HG03175 (cell line): ENCODE measurements around the gene SUB1.
"Not testable (repeated sequence)": the region's sequence is repeated elsewhere in the genome, so short reads cannot be mapped to it uniquely, and the experiment has no call there.

Experiments
- ATAC-seq: cut with Tn5 transposase; IDR thresholded peaks from one replicate; pipeline ENCODE4 v1.9.1; 2021; ENCODE audit warnings: mild to moderate bottlenecking, moderate library complexity; ENCODE audit not compliant: unreplicated experiment

SUB1 gene

DNA sequence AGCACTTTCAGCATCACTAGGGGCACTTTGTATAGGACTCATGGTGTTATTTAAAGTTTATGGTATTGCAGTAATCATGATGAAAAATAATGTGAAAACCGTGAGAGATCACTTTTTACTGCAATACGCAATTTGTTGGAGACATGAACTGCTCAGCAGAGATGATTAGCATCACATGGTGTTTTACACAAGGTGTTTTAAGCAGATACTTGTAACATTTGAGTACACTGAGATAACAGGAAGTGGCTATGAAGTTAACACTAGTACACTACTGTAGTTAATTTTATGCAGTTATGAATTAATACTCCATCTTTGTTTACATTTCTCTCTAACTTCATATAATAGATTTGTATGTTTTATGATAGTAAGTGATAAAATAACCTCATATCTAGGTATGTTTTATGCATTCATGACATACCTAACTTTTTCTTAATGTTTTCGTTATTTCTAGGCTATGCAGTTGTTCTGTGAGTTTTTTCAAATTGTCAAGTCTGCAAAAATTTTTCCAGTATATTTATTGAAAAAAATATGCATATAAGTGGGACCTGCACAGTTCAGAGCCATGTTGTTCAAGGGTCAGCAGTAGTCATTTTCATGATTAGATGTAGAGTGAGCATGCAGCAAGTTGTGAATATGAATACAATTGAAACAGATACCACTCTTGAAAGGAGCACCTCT lies 13.0 kb downstream of the SUB1 start:
- no peak for ATAC-seq

DNA sequence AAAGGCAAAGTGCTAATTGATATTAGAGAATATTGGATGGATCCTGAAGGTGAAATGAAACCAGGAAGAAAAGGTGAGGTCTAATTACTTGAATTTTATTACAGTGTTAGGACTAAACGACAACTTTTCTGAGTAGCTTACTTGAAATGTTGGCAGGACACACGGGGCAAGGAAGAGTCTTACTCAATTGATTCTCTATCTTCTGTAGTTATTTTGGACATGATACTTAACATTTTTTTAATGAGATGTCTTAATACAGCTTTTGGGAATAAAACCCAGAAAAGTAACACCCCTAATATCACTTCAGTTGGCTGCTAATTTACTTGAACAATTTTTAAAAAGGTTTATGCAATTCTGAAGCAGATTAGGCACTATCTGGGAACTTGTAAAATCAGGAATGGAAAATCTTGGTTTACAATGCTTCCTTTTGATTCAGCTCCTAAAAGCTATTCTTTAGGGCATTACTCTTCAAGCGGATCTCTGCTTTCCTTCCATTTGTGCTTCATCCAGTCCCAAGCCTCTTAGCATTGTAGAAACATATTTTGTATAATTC lies 13.7 kb downstream of the SUB1 start:
- ATAC-seq, result no peak

DNA sequence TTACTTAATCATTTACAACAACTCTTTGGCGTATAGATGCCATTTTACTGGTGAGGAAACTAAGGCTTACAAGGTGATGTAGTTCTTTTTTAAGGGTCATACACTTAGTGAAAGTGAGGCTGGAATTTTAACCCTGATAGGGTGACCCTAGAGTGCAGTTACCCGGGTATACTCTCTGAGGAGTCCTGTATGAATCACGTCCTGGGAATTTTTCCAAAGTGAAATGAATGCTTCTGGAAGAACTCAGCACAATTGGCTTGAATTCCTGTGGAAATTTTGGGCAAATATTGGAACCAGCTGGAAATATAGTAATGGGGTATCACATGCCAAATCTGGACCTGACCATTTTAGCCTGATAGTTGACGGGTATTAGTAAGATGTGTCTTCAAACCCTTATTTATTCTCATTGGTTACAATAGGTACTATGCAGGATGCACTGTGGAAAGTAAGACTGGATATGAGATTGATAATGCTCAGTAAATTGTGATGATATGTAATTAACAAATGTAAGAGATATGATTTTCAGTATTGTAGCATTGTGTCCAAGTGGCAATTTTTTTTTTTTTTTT lies 14.8 kb downstream of the SUB1 start:
- ATAC-seq, result no peak

DNA sequence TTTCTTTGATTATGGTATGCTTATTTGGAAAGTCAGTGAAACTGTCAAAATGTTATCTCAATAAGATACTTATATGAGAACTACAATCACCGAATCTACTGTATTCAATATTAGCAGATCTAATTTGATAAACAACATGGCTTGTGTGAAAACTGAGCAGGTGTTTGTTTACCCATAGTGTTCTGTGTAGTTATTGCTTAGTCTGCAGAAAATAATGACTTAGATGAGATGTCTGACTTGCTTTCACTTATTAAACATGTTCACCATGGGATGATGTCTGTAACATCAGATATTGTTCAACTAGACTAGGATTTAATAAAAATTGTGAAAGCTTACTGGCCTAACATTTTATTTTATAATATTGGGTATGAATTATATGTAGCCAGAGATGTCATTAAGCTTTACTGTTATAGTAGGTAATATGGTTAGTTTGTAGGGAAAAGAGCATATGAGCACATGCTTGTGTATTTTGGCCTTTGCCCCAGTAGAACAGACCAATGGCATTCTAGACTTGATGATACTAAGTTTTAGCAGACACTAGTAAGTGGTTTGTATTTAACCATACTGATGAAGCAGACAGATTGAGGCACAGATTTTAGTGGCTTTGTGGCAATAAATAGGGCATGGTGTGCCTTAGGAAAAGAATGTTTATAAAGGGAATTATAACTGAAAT lies 16.4 kb downstream of the SUB1 start:
- ATAC-seq, result no peak

DNA sequence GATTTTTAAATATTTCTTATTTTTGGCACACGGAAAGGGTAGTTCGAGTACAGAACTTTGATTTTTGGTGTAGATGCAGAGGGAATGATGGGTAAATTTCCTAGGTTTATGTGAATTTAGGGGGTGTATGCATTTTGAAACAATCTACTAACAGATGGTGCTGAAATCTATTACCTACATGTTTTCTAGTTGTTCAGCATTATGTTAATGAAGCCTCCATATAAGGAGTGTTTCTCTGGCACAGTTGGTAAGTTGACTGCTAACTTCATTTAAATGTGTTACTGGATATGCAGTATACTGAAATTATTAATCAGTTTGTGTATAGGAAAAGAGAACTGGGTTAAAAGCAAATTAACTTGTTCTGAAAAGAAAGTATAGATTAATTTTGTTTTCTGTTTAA lies 17.5 kb downstream of the SUB1 start:
- no peak for ATAC-seq

DNA sequence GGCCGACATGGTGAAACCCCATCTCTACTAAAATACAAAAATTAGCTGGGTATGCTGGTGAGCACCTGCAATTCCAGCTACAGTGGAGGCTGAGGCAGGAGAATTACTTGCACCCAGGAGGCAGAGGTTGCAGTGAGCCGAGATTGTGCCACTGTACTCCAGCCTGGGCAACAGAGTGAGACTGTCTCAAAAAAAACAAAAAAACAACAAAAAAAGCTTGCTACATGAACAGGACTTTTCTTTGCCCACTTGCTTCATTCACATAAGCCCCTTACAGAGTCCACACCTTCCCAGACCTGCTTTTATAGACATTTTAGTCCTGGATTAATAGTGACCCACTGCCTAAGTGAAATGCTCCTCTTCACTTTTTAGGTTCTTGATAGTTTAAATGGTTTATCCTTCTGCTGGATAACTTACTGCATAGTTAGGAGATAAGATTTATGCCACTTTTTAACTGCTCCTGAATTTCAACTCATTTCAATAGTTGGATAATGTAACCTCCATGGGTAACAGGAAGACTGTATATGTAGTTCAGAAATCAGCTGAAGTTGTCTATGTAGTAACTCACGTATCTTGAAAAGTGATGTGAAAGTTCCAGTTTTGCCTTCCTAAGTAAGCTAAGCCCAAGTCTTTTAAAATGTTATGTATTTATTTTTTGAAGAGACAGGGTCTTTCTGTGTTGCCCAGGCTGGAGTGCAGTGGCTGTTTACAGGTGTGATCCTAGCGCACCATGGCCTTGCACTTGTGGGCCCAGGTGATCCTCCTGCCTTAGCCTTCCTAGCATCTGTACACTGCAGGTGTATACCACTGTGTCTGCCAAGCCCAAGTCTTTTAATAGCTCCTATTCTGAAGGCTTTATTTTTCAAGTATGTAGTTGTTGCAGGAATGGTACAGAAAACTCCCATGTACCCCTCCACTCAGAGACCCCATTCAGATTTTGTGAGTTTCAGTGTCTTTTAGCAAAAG lies 19.7 kb downstream of the SUB1 start:
- no peak for ATAC-seq

DNA sequence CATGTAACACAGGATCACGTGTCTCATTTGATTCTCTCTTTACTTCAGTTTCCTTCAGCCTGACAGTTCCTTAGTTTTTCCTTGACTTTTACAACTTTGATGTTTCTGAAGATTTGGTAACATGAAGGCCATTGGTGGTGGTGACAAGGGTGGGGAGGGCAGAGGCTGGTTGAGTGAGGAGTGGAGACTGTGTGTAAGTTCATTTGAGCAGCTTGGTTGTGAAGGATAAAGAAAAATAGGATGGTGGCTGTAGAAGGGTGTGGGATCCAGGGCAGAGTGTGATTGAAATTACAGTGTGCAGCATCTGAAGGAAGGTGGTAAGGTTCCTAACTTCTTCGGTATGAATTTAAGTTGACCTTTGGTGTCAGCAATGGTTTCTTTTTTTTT lies 20.4 kb downstream of the SUB1 start:
- ATAC-seq, result no peak

DNA sequence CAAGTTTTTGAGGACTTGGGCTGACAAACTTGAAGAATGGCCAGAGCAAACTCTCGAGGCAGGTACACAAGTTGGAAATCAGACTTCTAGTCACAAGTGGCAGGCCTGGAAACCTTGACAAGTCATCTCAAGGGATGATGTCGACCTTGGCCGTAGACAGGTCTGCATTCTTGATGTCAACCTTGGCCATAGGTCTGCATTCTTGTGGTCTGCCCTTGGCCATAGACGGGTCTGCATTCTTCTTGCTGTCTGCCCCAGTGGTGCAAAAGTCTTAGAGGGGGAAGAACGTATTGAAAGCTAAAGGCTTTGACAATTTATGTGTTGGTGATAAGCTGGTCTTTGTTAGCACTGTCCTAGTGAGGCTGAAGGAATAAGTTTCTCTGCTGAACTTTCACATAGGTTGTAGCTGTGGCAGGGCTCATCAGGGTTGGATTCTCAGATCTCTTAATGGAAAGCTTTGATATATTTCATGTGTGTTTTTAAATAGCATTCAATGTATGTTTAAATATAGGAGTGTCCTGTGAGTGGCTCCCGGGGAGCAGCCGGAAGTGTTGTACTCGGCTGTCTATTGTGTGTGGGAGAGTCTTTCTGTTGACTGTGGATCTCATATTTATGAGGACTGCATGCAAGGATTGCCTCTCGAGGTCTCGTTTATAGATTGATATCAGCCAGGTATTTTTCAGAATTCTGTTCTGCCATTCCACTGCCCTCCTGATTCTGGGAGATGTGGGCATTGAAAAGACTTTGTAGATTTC lies 27.0 kb downstream of the SUB1 start:
- ATAC-seq, result no peak

DNA sequence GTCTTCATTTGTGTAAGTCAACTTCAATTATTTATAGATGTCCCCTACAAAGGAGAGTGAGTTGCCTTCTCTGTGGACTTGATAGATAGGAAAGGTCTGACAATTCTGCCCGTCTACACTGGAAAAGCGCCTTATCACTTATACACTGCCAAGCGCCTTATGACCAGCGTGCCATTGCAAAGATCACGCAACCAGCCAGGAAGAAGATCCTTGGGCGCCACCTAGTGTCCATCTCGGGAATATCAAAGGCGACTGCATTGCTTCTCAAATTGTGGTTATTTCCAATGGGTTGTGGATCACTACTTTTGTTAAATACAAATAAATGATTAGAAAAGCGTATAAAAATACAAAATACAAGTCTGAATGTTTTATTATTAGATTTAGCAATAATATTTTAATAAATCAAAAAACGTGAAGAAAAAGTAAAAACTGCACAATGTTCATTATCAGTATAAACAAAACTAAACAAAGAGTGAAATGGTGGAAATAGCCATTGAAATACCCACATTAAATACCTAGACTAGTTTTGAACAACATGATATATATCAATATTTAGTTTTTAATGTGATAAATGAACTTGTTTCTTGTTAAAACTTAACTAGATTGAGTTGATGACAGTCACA lies 27.8 kb downstream of the SUB1 start:
- ATAC-seq, result peak; percentile 82

DNA sequence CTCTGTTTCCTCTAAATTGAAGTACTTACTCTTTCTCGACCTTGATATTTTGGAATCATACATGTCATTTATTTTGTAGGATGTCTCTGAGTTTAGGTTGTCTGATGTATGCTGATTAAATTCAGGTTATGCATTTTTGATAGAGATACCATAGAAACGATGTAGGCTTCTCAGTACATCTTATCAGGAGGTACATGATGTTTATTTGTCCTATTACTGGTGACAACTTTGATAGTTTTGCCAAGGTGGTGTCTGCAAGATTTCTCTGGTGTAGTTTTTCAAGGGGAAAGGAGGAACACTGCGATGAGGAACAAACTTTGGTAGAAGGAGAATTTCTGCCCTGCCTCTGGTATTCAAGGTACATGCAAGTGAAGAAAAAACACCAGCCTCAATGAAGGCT lies 29.9 kb downstream of the SUB1 start:
- ATAC-seq, result no peak

DNA sequence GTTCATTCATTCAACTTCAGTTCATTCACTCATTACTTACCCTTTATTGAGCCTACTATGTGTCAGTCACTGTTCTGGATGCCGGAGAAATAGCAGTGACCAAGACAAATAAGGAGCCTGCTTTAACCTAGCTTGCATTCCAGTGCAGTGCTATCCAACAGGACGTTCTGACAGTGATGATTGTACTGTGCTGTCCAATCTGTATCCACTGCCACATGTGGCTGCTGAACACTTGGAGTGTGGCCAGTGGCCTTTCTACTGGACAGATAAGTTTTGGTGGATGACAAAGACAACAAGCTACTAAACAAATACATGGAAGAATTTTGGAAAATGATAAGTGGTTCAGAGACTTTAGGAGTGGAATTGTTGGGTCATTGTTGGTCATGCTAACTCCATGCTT lies 33.6 kb downstream of the SUB1 start:
- no peak for ATAC-seq

DNA sequence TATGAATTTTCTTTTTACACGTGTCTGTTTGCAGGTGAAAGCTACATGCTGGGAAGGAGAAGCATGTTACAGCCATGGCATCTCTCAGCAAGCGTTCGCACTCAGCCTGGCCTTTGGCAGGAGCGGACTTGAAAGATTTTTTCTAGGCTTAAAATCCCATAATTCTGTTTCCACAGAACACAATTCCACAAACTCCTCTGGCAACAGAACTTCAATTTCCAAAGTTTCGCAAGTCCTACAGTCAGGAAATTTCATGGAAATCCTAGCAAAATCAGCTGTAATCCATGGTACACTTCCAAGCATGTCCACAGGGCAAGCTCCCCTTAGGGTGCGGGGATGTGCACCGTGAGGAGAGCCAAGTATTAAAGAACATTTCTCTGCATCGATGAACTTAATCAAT lies 35.9 kb downstream of the SUB1 start:
- no peak for ATAC-seq

DNA sequence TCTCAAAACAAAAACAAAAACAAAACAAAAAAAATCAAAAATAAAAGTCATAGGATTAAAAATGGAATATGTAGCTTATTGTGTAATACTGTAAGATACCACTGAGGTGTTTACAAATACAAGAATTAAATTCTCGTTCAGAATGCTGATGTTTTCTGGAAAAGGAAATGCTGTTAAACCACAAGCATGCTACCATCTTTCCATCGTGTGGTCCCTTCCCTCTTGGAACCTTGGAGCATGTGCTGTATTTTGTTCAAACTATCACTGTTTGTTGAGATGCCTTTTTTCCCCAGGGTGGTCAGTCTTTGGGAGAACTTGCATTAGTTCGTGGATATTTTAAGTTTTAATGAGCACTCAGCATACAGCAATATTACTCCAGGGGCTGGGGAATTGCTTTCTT lies 39.7 kb downstream of the SUB1 start:
- ATAC-seq, result no peak

DNA sequence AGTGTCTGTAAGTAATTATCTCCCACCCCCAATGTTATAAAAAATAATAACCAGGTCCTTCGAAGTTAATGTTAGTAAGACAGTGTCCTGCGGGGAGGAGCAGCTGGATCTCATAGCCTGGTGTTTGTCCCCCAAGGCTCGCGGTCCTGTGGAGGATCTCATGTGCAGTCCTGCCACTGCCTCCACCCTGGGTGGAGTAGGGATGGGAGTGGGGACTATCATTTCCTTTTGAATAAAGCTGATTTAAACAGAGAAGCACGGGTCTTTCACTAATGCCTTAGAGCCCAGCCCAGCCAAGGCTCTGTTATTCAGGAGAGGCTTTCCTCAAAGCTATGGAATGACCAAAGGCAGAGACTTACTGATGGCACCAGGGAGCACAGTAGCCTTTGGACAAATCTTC lies 40.2 kb downstream of the SUB1 start:
- no peak for ATAC-seq

DNA sequence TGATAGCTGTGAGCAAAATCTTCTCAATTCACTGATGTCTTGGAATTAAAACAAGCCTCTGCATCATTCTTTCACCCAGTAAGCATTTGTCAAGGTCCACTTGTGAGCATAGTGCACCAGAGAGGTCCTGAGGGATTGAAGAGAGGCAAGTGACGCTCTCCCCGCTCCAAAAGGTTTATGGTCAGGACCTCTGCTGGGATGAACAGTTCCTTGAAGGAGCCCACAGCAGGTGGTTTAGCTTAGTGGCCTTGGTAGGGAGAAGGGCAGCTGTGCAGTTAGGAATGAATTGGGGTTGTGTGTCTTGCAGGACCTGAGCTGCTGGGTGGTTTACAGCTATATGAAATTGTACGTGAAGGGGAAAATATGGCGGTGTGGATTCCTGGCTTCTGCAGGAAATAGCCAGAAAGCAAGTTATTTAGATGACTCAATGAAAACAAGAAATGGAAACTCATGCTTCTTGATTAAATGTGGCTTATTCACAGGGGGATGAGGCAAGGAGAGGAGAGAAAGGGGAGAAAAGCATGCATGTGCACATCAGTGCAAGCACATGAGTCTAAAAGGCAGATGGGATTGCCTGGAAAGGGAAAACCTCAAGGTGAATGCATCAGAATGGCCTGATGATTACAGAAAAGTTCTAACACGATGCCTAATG lies 42.0 kb downstream of the SUB1 start:
- no peak for ATAC-seq

DNA sequence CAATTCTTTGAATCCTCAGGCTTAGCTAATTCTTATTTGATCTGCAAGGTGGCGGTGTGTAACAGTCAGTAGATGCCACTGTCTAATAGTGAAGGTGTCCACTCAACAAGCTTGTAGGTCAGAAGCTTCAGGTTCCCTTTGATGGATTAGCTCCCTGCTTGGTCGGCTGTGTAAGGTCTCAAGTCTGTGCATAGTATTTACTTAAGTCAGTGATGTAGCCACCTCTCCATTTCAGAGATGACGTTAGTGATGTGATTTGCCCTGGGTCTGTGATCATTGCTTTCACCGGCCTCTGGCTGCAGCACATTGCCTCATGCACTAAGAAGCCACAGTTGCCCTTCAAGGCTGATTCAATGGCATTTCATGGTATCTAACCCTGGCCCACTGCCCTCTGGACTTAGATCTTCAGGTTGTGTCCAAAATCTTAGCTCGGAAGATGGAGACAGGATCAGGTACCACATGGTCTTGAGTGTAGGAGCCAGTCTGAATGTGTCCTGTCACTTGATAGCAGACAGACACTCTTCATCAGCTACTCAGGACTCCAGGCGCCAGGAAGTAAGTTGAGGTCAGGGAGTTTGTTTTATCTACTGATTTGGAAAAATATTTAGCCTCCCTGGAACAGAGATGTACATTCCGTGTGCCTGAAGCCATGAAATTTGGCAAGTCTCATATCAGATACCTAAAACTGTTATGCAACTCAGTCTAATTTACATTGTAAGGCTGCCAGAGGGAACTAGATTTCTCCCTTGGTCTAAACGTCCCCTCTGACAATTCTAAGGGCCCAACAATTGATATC lies 42.9 kb downstream of the SUB1 start:
- ATAC-seq, result no peak

DNA sequence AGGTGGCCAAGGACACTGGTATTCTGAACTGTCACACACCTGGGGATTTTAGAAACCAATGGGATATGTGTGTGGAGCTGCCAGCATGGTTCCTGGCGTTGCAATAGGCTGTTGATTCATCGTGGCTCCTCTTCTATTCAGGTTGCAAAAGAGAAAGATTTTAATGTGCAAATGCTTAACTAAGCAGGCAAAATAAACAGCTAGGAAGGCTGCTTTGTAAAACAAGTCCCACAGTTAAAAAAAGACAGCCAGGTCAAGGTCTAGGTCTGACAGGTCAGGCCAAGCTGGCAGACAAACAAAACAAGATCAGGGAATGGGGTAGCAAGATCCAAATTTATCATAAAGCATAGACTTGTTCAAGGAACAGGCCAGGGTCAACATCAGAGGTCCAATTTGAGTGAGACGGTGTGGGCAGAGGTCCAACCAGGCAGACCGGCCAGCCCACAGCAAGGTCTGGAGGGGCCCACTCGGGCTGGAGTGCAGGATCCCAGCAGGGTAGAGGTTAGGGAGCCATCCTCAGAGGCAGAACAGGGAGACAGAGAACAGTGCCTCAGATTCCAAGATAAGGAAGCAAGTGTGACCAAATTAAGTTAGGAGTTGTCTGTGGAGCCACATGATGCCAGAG lies 45.6 kb downstream of the SUB1 start:
- ATAC-seq, result no peak

DNA sequence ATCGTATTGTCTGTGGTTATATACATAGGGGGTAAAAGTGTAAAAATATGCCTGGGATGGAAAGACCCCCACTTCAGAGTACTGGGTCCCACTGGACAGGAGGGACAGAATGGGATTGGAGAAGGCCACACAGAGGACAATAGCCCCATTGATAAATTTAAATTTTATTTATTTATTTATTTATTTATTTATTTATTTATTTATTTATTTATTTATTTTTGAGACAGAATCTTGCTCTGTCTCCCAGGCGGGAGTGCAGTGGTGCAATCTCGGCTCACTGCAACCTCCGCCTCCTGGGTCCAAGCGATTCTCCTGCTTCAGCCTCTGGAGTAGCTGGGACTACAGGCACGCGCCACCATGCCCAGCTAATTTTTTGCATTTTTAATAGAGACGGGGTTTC lies 47.7 kb downstream of the SUB1 start:
- ATAC-seq, result not testable (repeated sequence)
